DOHH2 (cell line): ENCODE measurements around the gene VPS33A.

ENCODE experiments used
- H3F3A ChIP-seq: fragments of 200-600 bp; sonication (generic), shearing (Covaris generic); 2 replicates; pipeline ENCODE4 v1.6.0; 2016; ENCODE audit warnings: antibody characterized with exemption, mild to moderate bottlenecking; ENCODE audit not compliant: control insufficient read depth, insufficient read depth
- H3K27ac ChIP-seq: fragments of 200-600 bp; sonication (generic); 2 replicates; pipeline ENCODE4 v1.5.1; 2014; ENCODE audit warnings: low read depth, mild to moderate bottlenecking, low read length, moderate library complexity
- H3K27me3 ChIP-seq: fragments of 200-600 bp; sonication (generic); 2 replicates; pipeline ENCODE4 v1.6.1; 2014; ENCODE audit warnings: mild to moderate bottlenecking, low read length, mixed read lengths; ENCODE audit not compliant: control insufficient read depth
- H3K36me3 ChIP-seq: fragments of 200-600 bp; sonication (generic); 2 replicates; pipeline ENCODE4 v1.6.1; 2014; ENCODE audit warnings: mild to moderate bottlenecking, low read length, moderate library complexity, mixed read lengths; ENCODE audit not compliant: control insufficient read depth
- H3K4me1 ChIP-seq: fragments of 200-600 bp; sonication (generic); 2 replicates; pipeline ENCODE4 v1.6.1; 2014; ENCODE audit warnings: mild to moderate bottlenecking, low read length, mixed read lengths; ENCODE audit not compliant: control insufficient read depth
- H3K4me2 ChIP-seq: fragments of 200-600 bp; sonication (generic); 2 replicates; pipeline ENCODE4 v1.6.0; 2014; ENCODE audit warnings: mild to moderate bottlenecking, low read length, moderate library complexity
- H3K4me3 ChIP-seq: fragments of 200-600 bp; sonication (generic); 2 replicates; pipeline ENCODE4 v1.5.1; 2014; ENCODE audit warnings: mild to moderate bottlenecking, low read length, mixed read lengths
- H3K79me2 ChIP-seq: fragments of 200-600 bp; sonication (generic); 2 replicates; pipeline ENCODE4 v1.6.1; 2014; ENCODE audit warnings: mild to moderate bottlenecking, low read length, mixed read lengths; ENCODE audit not compliant: control insufficient read depth
- H3K9me2 ChIP-seq: fragments of 200-600 bp; sonication (generic); replicated peaks from 2 replicates; pipeline ENCODE4 v1.6.1; 2014; ENCODE audit warnings: mild to moderate bottlenecking, low read length, mixed read lengths; ENCODE audit not compliant: control insufficient read depth
- H3K9me3 ChIP-seq: fragments of 200-600 bp; sonication (generic); 2 replicates; pipeline ENCODE4 v1.6.1; 2014; ENCODE audit warnings: antibody characterized with exemption, low read length, mixed read lengths; ENCODE audit not compliant: control insufficient read depth, insufficient read depth
- H4K20me1 ChIP-seq: fragments of 200-600 bp; sonication (generic); 2 replicates; pipeline ENCODE4 v1.6.0; 2014; ENCODE audit warnings: low read depth, mild to moderate bottlenecking, antibody characterized with exemption, low read length, moderate library complexity; ENCODE audit not compliant: control insufficient read depth, insufficient read depth
- EZH2phosphoT487 ChIP-seq: fragments of 200-600 bp; sonication (generic); IDR thresholded peaks from 2 replicates; pipeline ENCODE4 v1.6.1; 2017; ENCODE audit warnings: borderline replicate concordance, mild to moderate bottlenecking, antibody characterized with exemption, low read length, moderate library complexity, mixed read lengths
- TF ChIP-seq, protein P1 (sequence below): fragments of 200-600 bp; sonication (generic); IDR thresholded peaks from one replicate; pipeline ENCODE4 v1.5.1; 2014; ENCODE audit warnings: antibody characterized with exemption, mild to moderate bottlenecking, low read depth, low read length; ENCODE audit not compliant: poor library complexity, severe bottlenecking

The VPS33A gene

DNA sequence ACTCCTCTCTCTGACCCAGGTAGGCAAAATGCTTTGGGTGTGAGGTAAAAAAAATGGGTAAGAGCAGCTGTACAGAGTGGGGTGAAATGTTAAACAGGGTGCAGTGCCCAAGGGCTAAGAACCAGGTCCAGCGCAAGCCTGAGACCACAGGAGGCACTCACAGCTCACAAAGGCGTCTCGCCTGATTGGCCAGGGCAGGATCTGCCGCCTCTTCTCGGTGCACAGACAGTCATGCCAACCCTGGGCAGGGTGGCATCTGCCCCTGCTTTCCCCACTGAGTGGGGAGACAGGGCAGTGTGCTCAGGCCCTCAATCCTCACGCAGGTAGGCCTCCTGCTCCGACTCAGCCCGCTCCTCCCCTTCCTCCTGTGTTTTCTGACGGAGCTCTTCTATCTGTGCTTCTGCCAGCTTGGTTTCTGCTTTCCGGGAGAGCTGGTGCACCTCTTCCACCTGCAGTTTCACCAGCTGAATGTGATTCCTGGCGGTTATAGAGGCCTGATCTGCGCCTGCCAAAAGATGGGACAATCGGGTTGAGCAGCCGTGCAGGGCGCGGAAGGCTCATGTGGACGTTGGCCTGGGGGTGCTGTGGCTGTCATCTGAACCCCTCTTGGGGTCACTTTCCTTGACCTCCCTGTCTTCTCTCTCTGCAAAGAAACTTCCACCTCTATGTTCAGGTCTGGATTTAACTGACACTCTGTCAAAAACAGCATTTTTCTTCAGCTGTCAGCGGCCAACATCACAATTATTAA lies 58.0 kb downstream of the VPS33A start:
- H3F3A ChIP-seq: peaks cover 14% of the 10 kb centered on the region
- H3K79me2 ChIP-seq: no peaks in the 10 kb centered on the region
- peaks cover 25% of the 10 kb centered on the region for H3K27me3 ChIP-seq
- H3K36me3 ChIP-seq: peaks cover 48% of the 10 kb centered on the region
- TF ChIP-seq, protein P1, sequence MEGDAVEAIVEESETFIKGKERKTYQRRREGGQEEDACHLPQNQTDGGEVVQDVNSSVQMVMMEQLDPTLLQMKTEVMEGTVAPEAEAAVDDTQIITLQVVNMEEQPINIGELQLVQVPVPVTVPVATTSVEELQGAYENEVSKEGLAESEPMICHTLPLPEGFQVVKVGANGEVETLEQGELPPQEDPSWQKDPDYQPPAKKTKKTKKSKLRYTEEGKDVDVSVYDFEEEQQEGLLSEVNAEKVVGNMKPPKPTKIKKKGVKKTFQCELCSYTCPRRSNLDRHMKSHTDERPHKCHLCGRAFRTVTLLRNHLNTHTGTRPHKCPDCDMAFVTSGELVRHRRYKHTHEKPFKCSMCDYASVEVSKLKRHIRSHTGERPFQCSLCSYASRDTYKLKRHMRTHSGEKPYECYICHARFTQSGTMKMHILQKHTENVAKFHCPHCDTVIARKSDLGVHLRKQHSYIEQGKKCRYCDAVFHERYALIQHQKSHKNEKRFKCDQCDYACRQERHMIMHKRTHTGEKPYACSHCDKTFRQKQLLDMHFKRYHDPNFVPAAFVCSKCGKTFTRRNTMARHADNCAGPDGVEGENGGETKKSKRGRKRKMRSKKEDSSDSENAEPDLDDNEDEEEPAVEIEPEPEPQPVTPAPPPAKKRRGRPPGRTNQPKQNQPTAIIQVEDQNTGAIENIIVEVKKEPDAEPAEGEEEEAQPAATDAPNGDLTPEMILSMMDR: no peak
- no peak for TF ChIP-seq EZH2phosphoT487
- no peak overlapping the region for H3K4me3 ChIP-seq
- H4K20me1 ChIP-seq: peaks cover 6% of the 10 kb centered on the region; the same call in 1 of the 2 replicates
- H3K27ac ChIP-seq: no peak overlapping the region
- H3K9me2 ChIP-seq: no peaks in the 10 kb centered on the region
- no peaks in the 10 kb centered on the region for H3K9me3 ChIP-seq
- peaks cover 13% of the 10 kb centered on the region for H3K4me1 ChIP-seq
- H3K4me2 ChIP-seq: no peak overlapping the region

DNA sequence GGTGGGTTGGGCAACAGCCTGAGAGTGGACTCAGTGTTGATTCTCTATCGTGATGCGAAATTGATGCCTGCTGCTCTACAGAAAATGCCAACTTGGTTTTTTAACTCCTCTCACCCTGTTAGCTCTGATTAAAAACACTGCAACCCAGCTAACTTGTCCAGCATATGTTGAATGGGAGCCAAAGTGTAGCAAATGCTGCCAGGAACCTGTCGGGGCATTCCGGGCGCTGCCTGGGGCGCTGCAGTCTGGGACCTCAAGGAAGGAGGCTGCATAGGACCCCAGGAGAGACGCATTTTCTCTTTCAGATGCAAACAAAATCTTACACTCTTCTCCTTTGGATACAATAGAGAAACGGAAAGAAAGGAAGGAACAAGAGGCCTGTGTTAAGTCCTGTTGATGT lies 58.9 kb downstream of the VPS33A start:
- peaks cover 15% of the 10 kb centered on the region for H3F3A ChIP-seq
- no peaks in the 10 kb centered on the region for H3K9me2 ChIP-seq
- peaks cover 6% of the 10 kb centered on the region; the same call in 1 of the 2 replicates for H4K20me1 ChIP-seq
- H3K4me3 ChIP-seq: no peak overlapping the region
- peaks cover 15% of the 10 kb centered on the region for H3K4me1 ChIP-seq
- no peaks in the 10 kb centered on the region for H3K79me2 ChIP-seq
- no peak overlapping the region for H3K4me2 ChIP-seq
- no peaks in the 10 kb centered on the region for H3K9me3 ChIP-seq
- H3K27me3 ChIP-seq: peaks cover 34% of the 10 kb centered on the region
- TF ChIP-seq, protein P1: no peak
- no peak for TF ChIP-seq EZH2phosphoT487
- peaks cover 40% of the 10 kb centered on the region for H3K36me3 ChIP-seq
- H3K27ac ChIP-seq: no peak overlapping the region

GRCh38 chr12:122206976-122207375 lies 59.3 kb downstream of the VPS33A start:
- no peak overlapping the region for H3K4me3 ChIP-seq
- H3K79me2 ChIP-seq: no peaks in the 10 kb centered on the region
- no peaks in the 10 kb centered on the region for H3K9me3 ChIP-seq
- H3K27ac ChIP-seq: no peak overlapping the region
- peaks cover 15% of the 10 kb centered on the region for H3K4me1 ChIP-seq
- no peak overlapping the region for H3K4me2 ChIP-seq
- H3K27me3 ChIP-seq: peaks cover 35% of the 10 kb centered on the region
- H3K9me2 ChIP-seq: no peaks in the 10 kb centered on the region
- H4K20me1 ChIP-seq: peaks cover 6% of the 10 kb centered on the region; the same call in 1 of the 2 replicates
- H3K36me3 ChIP-seq: peaks cover 36% of the 10 kb centered on the region
- no peak for TF ChIP-seq EZH2phosphoT487
- TF ChIP-seq, protein P1: no peak
- peaks cover 16% of the 10 kb centered on the region for H3F3A ChIP-seq
